ENCODE data around the gene EXOSC5.

GRCh38 chr19:41413947-41414346 lies 16.8 kb upstream of the EXOSC5 start:
- TF ChIP-seq CTCF (IDR thresholded peaks at IDR 0.05; ENCODE audit: low read length), result no peak
- TF ChIP-seq EZH2 (IDR thresholded peaks at IDR 0.05; ENCODE audit: borderline replicate concordance, low read length), result no peak
